Measurements from ENCODE around the gene FAM107B.
"Not testable (repeated sequence)": the region's sequence is repeated elsewhere in the genome, so short reads cannot be mapped to it uniquely, and the experiment has no call there.

Gene FAM107B

DNA sequence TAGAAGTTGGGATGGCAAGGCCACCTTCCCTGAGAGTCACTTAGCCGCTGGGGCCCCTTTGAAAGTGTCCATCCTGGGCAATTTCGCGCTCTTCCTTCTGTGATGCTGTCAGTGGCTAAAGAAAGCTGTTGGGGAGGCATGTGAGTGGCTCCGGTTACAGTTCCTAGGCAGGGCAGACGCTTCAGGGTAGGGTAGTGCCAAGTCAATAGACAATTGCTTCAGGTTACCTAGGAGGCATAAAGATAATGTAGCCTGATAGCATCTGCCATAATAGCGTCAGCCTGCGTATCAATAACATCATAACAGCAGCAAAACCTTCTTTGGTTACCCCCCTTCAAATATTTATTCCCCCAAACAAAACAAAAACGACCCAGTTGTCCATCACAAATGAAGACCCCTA, at the start of gene FAM107B:
Gene FAM107B (minus strand): TSS at position 101 of the 400 bp plus-strand sequence. CDS start 234 bp downstream, outside the sequence.
- DNase-seq, result no peak

DNA sequence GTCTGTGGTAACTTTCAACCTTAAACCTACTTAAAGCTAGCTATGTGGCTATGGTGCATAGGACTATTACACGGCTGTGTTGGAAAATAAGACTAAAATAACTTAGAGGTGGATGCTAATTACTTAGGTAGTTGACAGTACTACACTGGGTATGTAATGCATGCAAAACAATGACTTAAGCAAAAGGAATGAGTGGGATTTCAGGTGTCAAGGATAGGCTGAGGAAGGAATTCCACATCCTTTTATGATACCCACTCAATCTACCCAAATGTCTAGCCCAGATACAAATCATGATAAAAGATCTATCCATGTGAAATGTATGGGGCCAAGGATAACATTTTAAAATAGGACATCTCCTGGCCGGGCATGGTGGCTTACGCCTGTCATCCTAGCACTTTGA, 49.3 kb upstream of the FAM107B start:
- DNase-seq, result no peak

DNA sequence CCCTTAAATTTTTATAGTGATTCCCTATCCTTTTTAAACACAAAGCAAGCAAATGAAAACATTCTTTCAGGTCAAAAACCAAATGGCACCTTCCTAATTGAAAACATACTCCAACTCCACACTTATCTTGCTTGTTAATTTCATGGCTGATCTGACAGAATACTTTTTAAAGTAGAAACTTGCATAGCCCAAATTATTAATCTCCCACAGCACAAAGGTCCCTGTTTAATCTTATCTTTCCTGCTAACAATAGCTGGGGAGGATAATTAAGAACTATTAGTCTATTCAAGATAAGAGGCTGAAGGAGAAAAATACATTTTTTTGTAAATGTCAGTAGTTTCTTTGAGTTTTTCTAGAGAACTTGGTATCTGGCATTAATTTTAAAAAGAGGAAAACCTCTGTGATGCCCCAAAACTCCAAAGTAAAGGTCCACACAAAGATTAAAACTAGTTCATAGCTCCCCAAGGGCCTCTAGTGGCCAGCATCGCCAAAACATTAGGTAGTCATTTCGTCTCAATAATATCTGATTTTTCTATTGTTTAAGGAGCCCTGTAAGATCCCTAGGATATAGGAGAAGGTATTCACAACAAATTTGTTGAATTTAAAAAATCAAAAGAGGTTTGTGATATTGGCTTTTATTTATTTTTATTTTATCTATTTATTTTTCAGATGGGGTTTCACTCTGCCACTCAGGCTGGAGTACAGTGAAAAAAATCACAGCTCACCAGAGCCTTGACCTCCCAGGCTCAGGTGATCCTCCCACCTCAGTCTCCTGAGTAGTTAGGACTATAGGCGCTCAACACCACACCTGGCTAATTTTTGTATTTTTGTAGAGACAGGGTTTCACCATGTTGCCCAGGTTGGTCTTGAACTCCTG, 48.4 kb upstream of the FAM107B start:
- DNase-seq, result peak; percentile 74

DNA sequence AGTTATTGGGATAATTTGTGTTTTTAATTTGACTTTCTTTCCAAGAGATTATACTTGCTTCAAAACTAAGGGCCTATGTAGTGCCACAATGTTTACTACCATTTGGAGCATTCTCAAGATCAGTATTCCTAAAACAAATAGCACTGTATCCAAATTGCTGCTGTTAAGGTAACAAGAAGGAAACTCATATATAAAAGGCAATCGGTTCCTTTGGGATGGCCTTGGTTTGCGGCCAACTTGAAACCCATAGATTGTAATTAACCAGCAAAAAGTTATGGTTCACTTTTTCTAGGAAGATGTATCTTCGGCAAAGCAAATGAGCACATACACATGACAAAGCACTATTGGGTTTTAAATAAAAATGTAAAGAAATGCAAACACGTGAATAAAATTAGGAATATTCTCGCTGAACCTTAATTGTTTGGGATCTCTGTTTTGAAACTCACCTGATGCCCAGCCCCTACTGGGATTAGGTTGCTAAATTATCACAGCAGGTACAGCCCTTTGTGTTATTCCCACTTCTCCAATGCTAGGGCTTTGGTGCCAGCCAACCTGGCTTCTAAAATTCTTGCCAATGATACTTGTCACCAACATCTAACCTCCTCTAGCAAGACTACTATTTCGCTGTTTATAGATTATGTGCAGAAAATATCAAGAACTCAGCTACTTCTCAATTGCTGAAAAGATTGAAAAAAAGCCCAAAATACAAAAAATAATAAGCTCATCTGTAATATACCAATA, 47.1 kb upstream of the FAM107B start:
- no peak for DNase-seq

DNA sequence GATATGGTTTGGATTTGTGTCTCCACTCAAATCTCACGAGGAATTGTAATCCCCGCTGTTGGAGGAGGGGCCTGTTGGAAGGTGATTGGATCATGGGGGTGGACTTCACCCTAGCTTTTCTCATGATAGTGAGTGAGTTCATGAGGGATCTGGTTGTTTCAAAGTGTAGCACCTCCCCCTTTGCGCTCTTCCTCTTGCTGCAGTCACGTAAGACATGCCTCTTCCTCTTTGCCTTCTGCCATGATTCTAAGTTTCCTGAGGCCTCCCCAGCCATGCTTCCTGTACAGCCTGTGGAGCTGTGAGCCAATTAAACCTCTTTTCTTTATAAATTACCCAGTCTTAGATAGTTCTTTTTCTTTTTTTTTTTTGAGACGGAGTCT, 46.1 kb upstream of the FAM107B start:
- no peak for DNase-seq

DNA sequence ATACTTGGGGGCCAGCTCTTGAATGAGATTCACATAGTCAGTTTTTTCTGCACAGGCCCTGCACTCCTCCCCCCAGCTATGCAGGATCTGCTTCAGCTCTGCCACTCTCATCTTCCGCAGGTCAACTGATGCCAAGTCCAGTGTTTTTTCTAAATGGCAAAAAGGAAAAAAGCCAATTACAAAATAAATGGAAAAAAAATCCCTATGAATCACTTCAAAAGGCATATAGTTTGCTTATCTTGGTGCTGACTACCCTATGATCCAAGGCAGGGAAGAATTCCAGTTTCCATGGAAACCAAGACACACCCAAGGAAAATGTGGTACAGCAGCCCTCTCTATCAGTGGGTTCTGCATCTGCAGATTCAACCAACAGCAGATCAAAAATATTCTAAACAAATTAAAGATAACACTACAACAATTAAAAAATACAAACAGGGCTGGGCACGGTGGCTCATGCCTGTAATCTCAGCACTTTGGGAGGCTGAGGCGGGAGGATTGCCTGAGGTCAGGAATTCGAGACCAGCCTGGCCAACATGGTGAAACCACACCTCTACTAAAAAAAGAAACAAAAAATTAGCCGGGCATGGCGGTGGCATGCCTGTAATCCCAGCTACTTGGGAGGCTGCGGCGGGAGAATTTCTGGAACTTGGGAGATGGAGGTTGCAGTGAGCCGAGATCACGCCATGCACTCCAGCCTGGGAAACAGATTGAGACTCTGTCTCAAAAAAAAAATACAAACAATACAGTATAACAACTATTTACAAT, 45.5 kb upstream of the FAM107B start:
- DNase-seq, result no peak

DNA sequence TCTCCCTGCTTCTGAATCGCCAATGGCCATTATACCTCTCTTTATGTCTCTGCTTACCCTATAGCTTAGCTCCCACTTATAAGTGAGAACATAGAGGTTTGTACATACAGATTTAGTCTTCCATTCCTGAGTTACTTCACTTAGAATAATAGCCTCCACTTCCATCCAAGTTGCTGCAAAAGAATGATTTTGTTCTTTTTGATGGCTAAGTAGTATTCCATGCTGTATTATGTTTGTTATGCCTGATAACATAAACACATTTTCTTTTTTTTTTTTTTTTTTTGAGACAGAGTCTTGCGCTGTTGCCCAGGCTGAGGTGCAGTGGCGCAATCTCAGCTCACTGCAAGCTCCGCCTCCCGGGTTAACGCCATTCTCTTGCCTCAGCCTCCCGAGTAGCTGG, 42.0 kb upstream of the FAM107B start:
- DNase-seq, result not testable (repeated sequence)

DNA sequence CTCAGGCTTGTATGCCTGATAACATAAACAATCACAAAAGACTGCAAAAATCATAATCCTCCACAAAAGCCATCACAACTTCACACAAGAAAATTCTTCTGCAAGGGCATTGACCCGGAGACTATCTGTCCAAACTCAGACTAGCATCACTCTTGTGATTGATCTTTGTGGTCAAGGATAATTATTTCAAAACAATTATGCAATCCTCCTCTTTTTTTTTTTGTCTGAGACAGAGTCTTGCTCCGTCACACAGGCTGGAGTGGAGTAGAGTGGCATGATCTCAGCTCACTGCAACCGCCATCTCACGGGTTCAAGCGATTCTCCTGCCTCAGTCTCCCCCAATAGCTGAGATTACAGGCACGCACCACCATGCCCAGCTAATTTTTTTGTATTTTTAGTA, 41.0 kb upstream of the FAM107B start:
- no peak for DNase-seq

DNA sequence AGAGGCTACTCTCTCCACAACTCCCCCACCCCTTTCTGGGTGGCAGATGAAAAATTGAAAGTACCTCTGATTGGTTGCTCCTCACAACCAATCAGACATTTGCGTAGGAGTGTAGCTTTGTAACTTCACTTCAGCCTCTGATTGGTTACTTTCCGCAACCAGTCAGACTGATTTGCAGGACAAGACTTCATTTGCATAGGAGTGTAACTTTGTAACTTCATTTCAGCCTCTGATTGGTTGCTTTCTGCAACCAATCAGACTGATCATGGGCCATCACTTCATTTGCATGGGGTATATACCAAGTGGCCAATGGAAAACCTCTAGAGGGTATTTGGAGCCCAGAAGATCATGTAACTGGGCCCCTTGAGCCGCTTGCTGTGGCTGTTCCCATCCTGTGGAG, 37.6 kb upstream of the FAM107B start:
- DNase-seq, result peak; percentile 3

DNA sequence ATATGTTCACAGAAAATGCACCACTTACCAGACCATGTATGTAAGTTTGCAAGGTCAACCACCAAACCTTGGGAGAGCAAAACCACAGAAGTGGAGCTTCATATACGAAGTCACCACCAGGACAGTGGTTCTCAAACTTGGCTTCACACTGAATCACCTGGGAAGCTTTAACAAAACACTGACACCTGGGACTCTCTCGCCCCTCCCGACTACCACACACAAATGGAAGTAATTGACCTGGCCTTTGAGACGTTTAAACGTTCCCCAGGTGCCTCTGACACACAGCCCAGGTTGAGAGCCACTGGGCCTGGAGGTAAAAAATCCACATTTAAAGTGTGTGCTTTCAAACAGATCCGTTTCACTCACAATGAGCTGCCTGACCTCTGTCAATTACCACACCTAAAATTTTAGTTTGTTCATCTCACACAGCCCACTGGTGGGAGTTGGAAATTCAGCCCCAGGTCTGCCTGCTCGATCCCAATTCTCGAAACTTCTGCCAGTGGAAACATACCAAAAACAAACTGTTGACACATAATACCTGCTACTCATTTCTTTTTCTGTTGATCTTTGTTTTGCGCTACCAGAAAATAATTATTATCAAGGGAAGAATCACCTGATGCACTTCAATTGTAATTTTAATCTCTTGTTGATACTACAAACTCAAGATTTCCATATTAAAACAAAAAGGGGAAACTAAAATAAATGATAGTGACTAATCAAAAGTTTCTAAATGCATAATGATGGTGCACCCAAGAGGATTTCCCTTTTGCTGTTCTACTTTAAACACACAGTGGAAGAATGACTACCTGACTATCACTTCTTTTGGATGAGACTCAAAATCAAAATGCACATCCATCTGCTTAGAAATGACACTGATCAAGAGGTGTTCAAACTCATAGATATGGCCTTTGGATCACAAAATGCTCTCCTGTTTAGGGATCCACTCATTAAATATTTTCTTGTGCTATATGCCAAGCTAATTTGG, 36.6 kb upstream of the FAM107B start:
- no peak for DNase-seq

DNA sequence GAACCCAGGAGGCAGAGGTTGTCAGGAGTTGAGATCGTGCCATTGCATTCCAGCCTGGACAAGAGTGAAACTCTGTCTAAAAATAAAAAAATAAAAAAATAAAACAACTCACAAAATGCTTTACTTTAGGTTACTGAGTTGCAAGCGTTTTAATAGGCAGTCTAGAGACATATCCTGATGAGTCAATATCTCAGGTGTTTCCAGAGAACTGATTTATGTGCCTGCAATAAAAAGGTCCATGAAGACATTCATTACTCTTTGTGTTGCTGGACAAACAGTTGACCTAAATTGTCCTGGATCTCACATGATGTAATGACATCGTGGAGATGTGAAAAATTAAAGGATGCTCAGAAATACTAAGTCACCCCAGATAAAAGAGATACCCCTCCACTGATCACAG, 31.6 kb upstream of the FAM107B start:
- no peak for DNase-seq

DNA sequence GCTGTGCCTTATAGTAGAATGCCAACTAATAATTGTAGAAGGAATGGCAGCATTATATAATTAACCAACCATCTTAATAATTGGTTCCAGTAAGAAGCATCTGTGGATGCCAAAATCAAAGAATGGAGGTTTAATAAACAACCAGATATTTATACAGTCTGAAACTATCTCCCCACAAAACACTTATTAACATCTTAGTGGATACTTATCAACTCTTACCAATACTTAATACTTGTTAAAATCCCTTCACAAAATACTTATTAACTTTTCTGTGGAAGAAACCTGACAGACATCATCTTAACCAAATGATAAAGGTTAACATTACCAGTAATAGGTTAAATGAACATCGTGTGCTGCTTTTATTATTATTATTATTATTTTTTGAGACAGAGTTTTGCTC, 29.1 kb upstream of the FAM107B start:
- DNase-seq, result no peak

DNA sequence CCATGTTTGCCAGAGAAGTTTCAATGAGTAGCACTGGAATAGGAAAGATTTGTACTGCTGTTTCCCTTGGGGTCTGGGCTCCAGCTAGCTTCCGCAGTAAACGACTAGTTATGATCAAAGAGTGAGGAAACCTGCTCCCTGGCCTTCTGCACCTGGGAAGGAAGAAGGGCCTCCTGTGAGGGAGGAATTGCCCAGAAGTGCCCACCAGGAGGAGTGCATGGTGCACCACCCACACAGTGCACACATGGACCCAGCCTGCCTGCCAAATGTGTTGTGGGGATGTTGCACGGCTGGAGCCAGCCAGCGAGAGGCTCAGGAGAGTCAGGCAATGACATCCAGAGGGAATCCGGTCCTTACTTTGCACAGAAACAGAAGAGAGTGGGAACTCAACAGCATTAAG, 27.0 kb upstream of the FAM107B start:
- no peak for DNase-seq

DNA sequence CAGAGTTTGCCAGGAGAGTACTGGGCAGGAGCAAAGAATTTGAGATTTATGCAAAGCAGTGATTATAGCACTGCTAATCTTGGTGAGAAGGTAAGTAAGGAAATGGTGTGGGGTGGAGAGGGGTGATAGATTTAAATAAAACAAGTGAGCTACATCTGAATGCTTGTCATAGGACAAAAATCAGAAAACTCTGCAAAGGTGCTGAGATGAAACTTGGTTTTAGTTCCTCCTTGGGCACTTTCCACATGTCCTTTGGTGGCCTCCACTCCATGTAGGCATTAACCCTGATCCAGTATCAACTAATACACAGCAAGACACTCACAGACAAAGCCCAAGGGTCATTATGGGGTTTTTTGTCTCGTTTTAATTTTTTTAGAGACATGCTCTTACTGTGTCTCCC, 25.7 kb upstream of the FAM107B start:
- DNase-seq, result no peak

DNA sequence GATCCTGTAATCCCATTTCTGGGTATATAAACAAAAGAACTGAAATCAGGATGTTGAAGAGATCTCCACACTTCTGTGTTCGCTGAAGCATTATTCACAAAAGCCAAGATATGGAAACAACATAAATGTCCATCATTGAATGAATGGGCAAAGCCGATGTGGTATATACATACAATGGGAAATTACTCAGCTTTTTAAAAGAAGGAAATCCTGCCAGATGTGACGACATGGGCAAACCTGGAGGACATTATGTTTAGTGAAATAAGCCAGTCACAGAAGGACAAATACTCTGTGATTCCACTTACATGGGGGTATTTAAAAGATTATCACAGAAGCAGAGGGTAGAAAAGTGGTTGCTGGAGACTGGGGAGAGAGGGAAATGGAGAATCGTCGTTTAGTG, 23.9 kb upstream of the FAM107B start:
- DNase-seq, result peak; percentile 22

DNA sequence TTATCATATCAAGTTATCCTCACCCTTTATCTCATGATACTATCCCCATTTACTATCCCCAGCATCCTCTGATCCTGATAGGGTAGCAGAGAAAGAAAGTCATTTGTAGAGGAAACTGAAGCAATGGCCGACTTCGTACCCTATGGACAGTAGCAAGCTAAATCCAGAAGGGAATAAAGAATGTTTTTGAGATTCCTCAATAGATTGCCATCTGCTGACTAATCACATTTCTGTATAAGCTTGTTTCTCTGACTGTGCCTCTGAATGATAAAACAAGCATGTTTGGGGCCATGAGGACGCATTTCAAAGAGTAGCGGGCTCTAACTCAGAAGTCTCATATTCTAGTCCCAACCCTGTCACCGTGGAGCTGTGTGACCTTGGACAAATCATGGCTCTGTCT, 13.2 kb upstream of the FAM107B start:
- DNase-seq, result no peak

DNA sequence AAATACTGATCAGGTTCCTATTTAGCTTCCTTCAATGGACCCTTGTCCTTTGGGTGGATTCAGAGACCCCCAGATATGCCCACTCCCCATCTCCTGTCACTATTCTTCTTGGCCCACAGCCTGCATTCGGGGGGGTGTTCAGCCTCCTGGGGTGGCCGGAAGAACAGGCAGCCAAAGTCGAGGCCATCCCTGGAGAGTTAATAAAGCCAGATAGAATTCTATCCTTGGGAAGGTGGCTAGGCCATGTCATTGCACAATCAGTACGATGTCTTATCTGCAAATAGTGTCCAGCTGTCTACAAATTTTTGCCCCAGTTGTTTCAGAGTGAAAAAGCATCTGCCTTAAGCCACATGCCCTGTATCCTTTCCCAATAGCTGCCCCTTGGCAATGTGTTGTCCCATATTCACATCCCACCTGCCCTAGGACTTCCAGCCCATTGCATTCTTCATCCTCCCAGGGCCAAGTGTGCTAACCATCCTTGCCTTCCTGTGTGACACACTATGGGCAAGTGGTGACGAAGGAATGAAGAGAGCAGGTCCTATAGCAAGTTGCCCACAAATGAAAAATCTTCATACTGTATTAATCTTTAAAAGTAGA, 9.9 kb upstream of the FAM107B start:
- DNase-seq, result no peak

DNA sequence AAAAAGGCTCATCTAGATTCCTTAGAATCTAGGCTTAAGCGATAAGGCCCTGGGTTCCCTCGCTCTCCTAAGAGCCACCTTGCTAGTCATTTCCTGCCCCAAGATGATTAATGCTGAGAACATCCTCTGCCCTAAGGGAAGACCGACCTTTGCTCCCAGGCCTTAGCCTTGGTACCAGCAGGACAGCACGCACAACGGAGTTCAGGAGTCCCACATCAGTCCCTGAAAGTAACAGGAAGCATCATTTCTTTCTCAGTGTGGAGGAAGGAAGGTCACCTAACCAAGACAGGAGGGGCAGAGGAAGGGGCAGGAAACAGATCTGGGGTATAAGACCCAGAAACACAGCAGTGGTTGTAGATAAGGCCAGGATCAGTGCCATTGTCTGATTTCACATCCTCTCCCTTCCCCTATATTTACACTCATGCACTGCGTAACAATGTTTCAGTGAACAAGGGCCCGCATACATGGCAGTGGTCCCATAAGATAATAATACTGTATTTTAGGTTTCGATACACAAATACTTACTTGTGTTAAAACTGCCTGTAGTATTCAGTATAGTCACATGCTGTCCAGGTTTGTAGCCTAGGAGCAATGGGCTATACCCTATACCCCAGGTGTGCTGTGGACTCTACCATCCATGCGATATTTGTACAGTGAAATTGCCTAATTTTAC, 8.1 kb upstream of the FAM107B start:
- DNase-seq, result peak; percentile 70

DNA sequence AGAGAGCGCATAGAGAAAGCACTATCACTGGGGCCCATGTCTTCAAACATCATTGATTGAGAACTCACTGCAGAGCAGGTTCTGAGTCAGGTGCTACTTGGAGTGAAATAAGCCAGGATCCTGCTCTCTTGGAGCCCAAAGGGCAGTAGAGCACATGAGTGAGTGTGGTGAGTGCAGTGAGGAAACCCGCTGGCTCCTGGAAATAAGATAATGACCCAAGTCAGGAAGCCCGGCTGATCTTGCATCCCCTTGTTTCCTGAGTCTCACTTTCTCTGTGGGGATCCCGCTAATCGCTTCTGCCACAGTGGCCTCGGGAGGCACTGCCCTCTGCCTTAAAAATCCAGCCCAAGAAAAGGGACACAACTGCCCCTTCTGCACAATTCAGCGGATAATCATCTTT, 7.1 kb upstream of the FAM107B start:
- DNase-seq, result peak; percentile 76

DNA sequence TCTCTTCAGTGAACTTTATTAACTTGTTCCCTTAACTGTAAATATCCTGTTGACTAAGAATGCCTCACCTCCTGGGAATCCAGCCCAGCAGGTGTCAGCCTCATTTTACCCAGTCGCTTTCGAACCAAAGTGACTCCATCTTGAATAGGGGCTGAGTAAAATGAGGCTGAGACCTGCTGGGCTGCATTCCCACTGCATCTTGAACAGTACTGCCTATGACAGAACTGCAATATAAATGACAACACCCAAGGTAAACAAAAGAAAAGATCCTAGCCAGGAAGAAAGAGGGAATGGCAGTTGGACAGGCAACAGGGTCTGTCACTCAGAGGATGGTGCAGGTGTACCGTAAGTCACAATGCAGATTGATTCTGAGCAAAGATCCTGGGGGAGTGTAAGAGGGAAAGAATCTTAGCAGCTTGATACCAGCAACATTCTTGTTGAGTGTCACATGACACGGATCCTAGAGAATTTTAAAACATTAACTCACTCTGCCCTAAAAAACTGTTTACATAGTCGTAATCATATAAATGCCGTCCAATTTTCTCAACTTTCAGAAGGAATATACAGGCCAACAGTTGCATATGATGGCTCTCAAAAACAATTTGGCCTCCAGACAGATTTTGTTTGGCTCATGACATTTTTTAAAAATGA, 4.4 kb upstream of the FAM107B start:
- no peak for DNase-seq

DNA sequence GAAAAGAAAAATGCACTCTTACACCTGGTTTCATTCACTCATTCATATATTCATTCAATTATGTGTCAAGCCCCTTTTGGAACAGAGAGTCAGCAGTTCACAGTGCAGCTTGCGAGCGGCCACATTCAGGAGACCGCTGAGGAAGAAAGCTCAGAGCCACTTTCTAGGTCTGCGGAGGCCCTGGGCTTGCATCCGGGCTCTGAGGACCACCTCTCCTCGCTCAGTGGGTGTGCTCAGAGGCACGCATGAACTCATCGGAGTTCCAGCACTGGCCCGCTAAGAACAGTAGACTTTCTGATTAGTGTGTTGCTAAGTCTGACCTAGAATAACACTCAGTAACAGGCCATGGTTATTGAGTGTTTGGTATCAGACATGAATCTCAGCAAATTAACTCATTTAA, 1.8 kb upstream of the FAM107B start:
- no peak for DNase-seq
